GM23338 (cell line): ENCODE results near the gene CRACR2A. TPM values are rescaled to one million over a fixed set of nuclear protein-coding genes. Genes with fewer than 3 reads are reported as not detected.

Experiments
- ATAC-seq: fragments of 200-7000 bp; cut with Tn5 transposase; 3 replicates; pipeline ENCODE4 v1.9.1; 2020
- DNase-seq: peaks from one replicate; pipeline ENCODE4 v3.0.0-alpha.2; 2015; ENCODE audit warnings: low spot score
- H2AFZ ChIP-seq: fragments of 200-600 bp; sonication (generic); 2 replicates; pipeline ENCODE4 v1.8.0; 2016; ENCODE audit warnings: antibody characterized with exemption, mild to moderate bottlenecking, moderate library complexity
- H3F3A ChIP-seq: fragments of 200-600 bp; sonication (generic); replicated peaks from 2 replicates; pipeline ENCODE4 v1.8.0; 2017; ENCODE audit warnings: antibody characterized with exemption, mixed run types, low read depth
- H3K27ac ChIP-seq: fragments of 200-600 bp; sonication (generic); 2 replicates; pipeline ENCODE4 v1.6.1; 2016; ENCODE audit warnings: low read depth
- H3K27me3 ChIP-seq: fragments of 200-600 bp; sonication (generic); 2 replicates; pipeline ENCODE4 v1.8.0; 2016; ENCODE audit warnings: mild to moderate bottlenecking, mixed run types, moderate library complexity; ENCODE audit not compliant: insufficient read depth
- H3K36me3 ChIP-seq: fragments of 200-600 bp; sonication (generic); 2 replicates; pipeline ENCODE4 v1.8.0; 2016; ENCODE audit warnings: mild to moderate bottlenecking; ENCODE audit not compliant: insufficient read depth
- H3K4me1 ChIP-seq: fragments of 200-600 bp; sonication (generic); 2 replicates; pipeline ENCODE4 v1.8.0; 2016; ENCODE audit warnings: mild to moderate bottlenecking, moderate library complexity; ENCODE audit not compliant: insufficient read depth
- H3K4me2 ChIP-seq: fragments of 200-600 bp; sonication (generic); 2 replicates; pipeline ENCODE4 v1.7.1; 2017; ENCODE audit warnings: mixed run types
- H3K4me3 ChIP-seq: fragments of 200-600 bp; sonication (generic); 2 replicates; pipeline ENCODE4 v1.6.1; 2016; ENCODE audit warnings: mixed run types
- H3K79me2 ChIP-seq: fragments of 200-600 bp; sonication (generic); replicated peaks from 2 replicates; pipeline ENCODE4 v1.8.0; 2017; ENCODE audit warnings: mild to moderate bottlenecking; ENCODE audit not compliant: insufficient read depth
- H3K9me2 ChIP-seq: fragments of 200-600 bp; sonication (generic); 2 replicates; pipeline ENCODE4 v1.8.0; 2017; ENCODE audit not compliant: insufficient read depth
- H4K20me1 ChIP-seq: fragments of 200-600 bp; sonication (generic); replicated peaks from 2 replicates; pipeline ENCODE4 v1.8.0; 2017; ENCODE audit warnings: mild to moderate bottlenecking; ENCODE audit not compliant: insufficient read depth
- H3K27ac Mint-ChIP-seq: 2 replicates; pipeline ENCODE4 v1.8.0; 2020; ENCODE audit warnings: inconsistent platforms, mild to moderate bottlenecking, moderate library complexity, mixed read lengths
- H3K27me3 Mint-ChIP-seq: 3 replicates; pipeline ENCODE4 v1.8.0; 2022; ENCODE audit warnings: low read depth, mild to moderate bottlenecking, moderate library complexity, mixed read lengths, inconsistent platforms; ENCODE audit not compliant: insufficient read depth, poor library complexity
- H3K36me3 Mint-ChIP-seq: 3 replicates; pipeline ENCODE4 v1.8.0; 2021; ENCODE audit warnings: low read depth, mild to moderate bottlenecking, inconsistent platforms, moderate library complexity, mixed read lengths
- H3K4me1 Mint-ChIP-seq: 3 replicates; pipeline ENCODE4 v1.8.0; 2020; ENCODE audit warnings: mild to moderate bottlenecking, inconsistent platforms, mixed read lengths
- H3K4me3 Mint-ChIP-seq: 3 replicates; pipeline ENCODE4 v1.8.0; 2021; ENCODE audit warnings: moderate library complexity, mild to moderate bottlenecking, inconsistent platforms, mixed read lengths
- H3K9me3 Mint-ChIP-seq: 3 replicates; pipeline ENCODE4 v1.8.0; 2020; ENCODE audit warnings: moderate library complexity, mild to moderate bottlenecking, inconsistent platforms, mixed read lengths
- CREB1 ChIP-seq: fragments of 250-450 bp; sonication (Bioruptor Pico); IDR thresholded peaks from 2 replicates; pipeline ENCODE4 v1.5.0; 2020; ENCODE audit warnings: low read depth, mild to moderate bottlenecking, moderate library complexity
- ETS1 ChIP-seq: IDR thresholded peaks from 2 replicates; pipeline ENCODE4 v1.6.1; 2016; ENCODE audit warnings: antibody characterized with exemption
- EZH2 ChIP-seq: fragments of 200-600 bp; sonication (generic); IDR thresholded peaks from one replicate; pipeline ENCODE4 v1.8.0; 2017; ENCODE audit warnings: antibody characterized with exemption, mild to moderate bottlenecking, low read depth; ENCODE audit not compliant: unreplicated experiment
- EZH2phosphoT487 ChIP-seq: fragments of 200-600 bp; sonication (generic); IDR thresholded peaks from one replicate; pipeline ENCODE4 v1.8.1; 2018; ENCODE audit warnings: antibody characterized with exemption; ENCODE audit not compliant: unreplicated experiment
- JUNB ChIP-seq: IDR thresholded peaks from one replicate; pipeline ENCODE4 v1.6.1; 2016; ENCODE audit warnings: antibody characterized with exemption; ENCODE audit not compliant: unreplicated experiment
- NANOG ChIP-seq: IDR thresholded peaks from 2 replicates; pipeline ENCODE4 v1.6.1; 2016; ENCODE audit warnings: antibody characterized with exemption, borderline replicate concordance
- POLR2AphosphoS5 ChIP-seq: IDR thresholded peaks from 2 replicates; pipeline ENCODE4 v1.6.1; 2016; ENCODE audit warnings: antibody characterized with exemption, low read depth
- STAT1 ChIP-seq: IDR thresholded peaks from one replicate; pipeline ENCODE4 v1.6.1; 2016; ENCODE audit warnings: antibody characterized with exemption; ENCODE audit not compliant: unreplicated experiment
- ZNF114 ChIP-seq: fragments of 250-450 bp; sonication (Bioruptor Pico); IDR thresholded peaks from 2 replicates; pipeline ENCODE4 v1.5.0; 2020; ENCODE audit warnings: mild to moderate bottlenecking, moderate library complexity
- ZNF331 ChIP-seq: fragments of 250-450 bp; sonication (Bioruptor Pico); IDR thresholded peaks from 2 replicates; pipeline ENCODE4 v1.5.0; 2020; ENCODE audit warnings: low read depth, mild to moderate bottlenecking, moderate library complexity
- polyA plus RNA-seq: library from polyadenylated mRNA; unstranded; fragments of >200 nt; fragmentation: Nextera tagmentation; extraction: Ambion mirVana; gene quantifications from 2 replicates; pipeline ENCODE4 v1.2.1, GENCODE V29; 2016
- total RNA-seq: library from RNA; depleted of rRNA; stranded (reverse); fragments of >200 nt; shearing (Covaris generic); gene quantifications from 2 replicates; pipeline ENCODE4 v1.2.3, GENCODE V29; 2014
- TF ChIP-seq, protein P1 (sequence below): IDR thresholded peaks from one replicate; pipeline ENCODE4 v1.6.1; 2018; ENCODE audit warnings: antibody characterized with exemption; ENCODE audit not compliant: unreplicated experiment
- TF ChIP-seq, protein P2 (sequence below), 2 experiments: fragments of 200-600 bp in 1 of 2; sonication (generic) in 1 of 2; conservative IDR thresholded peaks; 2 replicates each; pipeline versions ENCODE4 v1.5.1 to v1.6.1; 2016 to 2017; ENCODE audit warnings: antibody characterized with exemption in 2 of 2, low read depth in 2 of 2, mild to moderate bottlenecking in 2 of 2, moderate library complexity in 1 of 2

The CRACR2A gene
- total and polyA plus RNA-seq, 2 experiments from 2014 or later, result 1.5 to 3.0 TPM

DNA sequence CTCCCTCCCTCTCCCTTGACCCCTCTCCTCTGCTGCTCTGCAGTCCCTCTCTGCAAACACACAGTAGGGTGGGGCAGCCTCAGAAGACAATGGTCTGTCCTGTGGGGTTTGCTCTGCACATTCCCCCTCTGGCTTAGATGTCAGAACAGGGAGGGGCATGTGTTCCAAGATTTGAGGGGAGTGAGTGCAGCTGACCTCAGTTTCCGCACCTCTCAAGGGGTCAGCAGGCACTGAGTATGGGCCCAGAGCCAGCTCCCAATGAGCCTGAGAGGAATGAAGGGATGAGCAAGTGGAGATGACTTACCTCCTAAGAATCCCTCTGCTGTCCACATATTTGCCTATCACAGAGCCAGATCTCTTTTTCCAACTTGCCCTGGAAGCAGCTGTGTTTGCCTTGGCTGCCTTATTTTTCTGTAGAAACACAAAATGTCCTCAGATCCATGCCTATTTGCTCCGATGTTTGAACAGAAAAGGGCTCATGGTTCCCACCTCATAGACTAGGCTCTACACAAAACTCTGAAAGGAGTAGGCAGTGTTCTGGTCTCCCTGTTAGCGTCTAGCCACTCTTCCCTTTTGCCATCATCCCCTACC is 111.4 kb downstream of the CRACR2A start:
- no peaks in the 10 kb centered on the region for H3K9me2 ChIP-seq
- no peak for ATAC-seq
- no peaks in the 10 kb centered on the region for H3K27me3 ChIP-seq
- Mint-ChIP-seq H3K9me3 (no peaks in the 10 kb centered on the region; the same call in 2 of the 3 replicates), H3K36me3 (no peaks in the 10 kb centered on the region), H3K4me3 (no peak overlapping the region), H3K27me3 (peaks cover 10% of the 10 kb centered on the region), H3K27ac (no peak overlapping the region), H3K4me1 (peaks cover 16% of the 10 kb centered on the region)
- no peaks in the 10 kb centered on the region for H3F3A ChIP-seq
- H3K4me2 ChIP-seq, result no peak overlapping the region
- no peaks in the 10 kb centered on the region for H4K20me1 ChIP-seq
- TF ChIP-seq POLR2AphosphoS5, result no peak
- TF ChIP-seq STAT1, result no peak
- TF ChIP-seq NANOG, result no peak
- TF ChIP-seq EZH2phosphoT487, result no peak
- TF ChIP-seq, protein P1, sequence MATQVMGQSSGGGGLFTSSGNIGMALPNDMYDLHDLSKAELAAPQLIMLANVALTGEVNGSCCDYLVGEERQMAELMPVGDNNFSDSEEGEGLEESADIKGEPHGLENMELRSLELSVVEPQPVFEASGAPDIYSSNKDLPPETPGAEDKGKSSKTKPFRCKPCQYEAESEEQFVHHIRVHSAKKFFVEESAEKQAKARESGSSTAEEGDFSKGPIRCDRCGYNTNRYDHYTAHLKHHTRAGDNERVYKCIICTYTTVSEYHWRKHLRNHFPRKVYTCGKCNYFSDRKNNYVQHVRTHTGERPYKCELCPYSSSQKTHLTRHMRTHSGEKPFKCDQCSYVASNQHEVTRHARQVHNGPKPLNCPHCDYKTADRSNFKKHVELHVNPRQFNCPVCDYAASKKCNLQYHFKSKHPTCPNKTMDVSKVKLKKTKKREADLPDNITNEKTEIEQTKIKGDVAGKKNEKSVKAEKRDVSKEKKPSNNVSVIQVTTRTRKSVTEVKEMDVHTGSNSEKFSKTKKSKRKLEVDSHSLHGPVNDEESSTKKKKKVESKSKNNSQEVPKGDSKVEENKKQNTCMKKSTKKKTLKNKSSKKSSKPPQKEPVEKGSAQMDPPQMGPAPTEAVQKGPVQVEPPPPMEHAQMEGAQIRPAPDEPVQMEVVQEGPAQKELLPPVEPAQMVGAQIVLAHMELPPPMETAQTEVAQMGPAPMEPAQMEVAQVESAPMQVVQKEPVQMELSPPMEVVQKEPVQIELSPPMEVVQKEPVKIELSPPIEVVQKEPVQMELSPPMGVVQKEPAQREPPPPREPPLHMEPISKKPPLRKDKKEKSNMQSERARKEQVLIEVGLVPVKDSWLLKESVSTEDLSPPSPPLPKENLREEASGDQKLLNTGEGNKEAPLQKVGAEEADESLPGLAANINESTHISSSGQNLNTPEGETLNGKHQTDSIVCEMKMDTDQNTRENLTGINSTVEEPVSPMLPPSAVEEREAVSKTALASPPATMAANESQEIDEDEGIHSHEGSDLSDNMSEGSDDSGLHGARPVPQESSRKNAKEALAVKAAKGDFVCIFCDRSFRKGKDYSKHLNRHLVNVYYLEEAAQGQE, result no peak
- no peak for TF ChIP-seq ETS1
- no peak for TF ChIP-seq JUNB
- TF ChIP-seq EZH2, result no peak
- TF ChIP-seq CREB1 (CRISPR knock-in tag), result no peak
- no peak for TF ChIP-seq ZNF331 (CRISPR knock-in tag)
- no peak overlapping the region for H3K4me3 ChIP-seq
- H3K27ac ChIP-seq, result no peak overlapping the region
- H3K4me1 ChIP-seq, result no peaks in the 10 kb centered on the region
- H3K36me3 ChIP-seq, result no peaks in the 10 kb centered on the region
- no peaks in the 10 kb centered on the region for H3K79me2 ChIP-seq
- no peak overlapping the region for H2AFZ ChIP-seq
- DNase-seq, result no peak

- no peaks in the 10 kb centered on the region for H3K27me3 ChIP-seq
- no peak overlapping the region for H3K4me2 ChIP-seq
- H3K4me3 ChIP-seq, result no peak overlapping the region
- DNase-seq, result no peak
- ATAC-seq, result no peak
- no peaks in the 10 kb centered on the region for H3K36me3 ChIP-seq
- no peaks in the 10 kb centered on the region for H3K79me2 ChIP-seq
- Mint-ChIP-seq H3K27me3 (peaks cover 3% of the 10 kb centered on the region), H3K27ac (no peak overlapping the region; the same call in 1 of the 2 replicates), H3K4me1 (peaks cover 23% of the 10 kb centered on the region), H3K4me3 (no peak overlapping the region), H3K9me3 (no peaks in the 10 kb centered on the region), H3K36me3 (no peaks in the 10 kb centered on the region)
- H4K20me1 ChIP-seq, result no peaks in the 10 kb centered on the region
- H3K9me2 ChIP-seq, result no peaks in the 10 kb centered on the region
- H3K4me1 ChIP-seq, result no peaks in the 10 kb centered on the region
- H2AFZ ChIP-seq, result 0 out of 2 replicates have a peak overlapping the region, but pooled peaks have one; percentile 21
- no peaks in the 10 kb centered on the region for H3F3A ChIP-seq
- no peak overlapping the region for H3K27ac ChIP-seq
- TF ChIP-seq, protein P2, sequence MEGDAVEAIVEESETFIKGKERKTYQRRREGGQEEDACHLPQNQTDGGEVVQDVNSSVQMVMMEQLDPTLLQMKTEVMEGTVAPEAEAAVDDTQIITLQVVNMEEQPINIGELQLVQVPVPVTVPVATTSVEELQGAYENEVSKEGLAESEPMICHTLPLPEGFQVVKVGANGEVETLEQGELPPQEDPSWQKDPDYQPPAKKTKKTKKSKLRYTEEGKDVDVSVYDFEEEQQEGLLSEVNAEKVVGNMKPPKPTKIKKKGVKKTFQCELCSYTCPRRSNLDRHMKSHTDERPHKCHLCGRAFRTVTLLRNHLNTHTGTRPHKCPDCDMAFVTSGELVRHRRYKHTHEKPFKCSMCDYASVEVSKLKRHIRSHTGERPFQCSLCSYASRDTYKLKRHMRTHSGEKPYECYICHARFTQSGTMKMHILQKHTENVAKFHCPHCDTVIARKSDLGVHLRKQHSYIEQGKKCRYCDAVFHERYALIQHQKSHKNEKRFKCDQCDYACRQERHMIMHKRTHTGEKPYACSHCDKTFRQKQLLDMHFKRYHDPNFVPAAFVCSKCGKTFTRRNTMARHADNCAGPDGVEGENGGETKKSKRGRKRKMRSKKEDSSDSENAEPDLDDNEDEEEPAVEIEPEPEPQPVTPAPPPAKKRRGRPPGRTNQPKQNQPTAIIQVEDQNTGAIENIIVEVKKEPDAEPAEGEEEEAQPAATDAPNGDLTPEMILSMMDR (conservative IDR thresholded peaks at IDR 0.05; ENCODE audit: low read depth in 2 of 2), result no peak
- TF ChIP-seq EZH2 (no peak), CREB1 (CRISPR knock-in tag) (no peak), ZNF114 (CRISPR knock-in tag) (no peak), EZH2phosphoT487 (no peak), STAT1 (no peak), ZNF331 (CRISPR knock-in tag) (no peak), JUNB (no peak), NANOG (no peak), POLR2AphosphoS5 (no peak)
- TF ChIP-seq, protein P1, result no peak
Measured at GRCh38 chr12:3636328-3636727, 116.6 kb downstream of the CRACR2A start.
